H9 (cell line): ENCODE data around the gene PRPF6. TPM values are rescaled to one million over a fixed set of nuclear protein-coding genes. Genes with fewer than 3 reads are reported as not detected.

ENCODE experiments used
- DNase-seq: peaks from one replicate; pipeline ENCODE4 v3.0.0-alpha.2; 2017
- H2AFZ ChIP-seq: one replicate; pipeline ENCODE4 v1.6.1; 2013; ENCODE audit warnings: mild to moderate bottlenecking, low read length, control low read depth, moderate library complexity
- H2AK5ac ChIP-seq: 2 replicates; pipeline ENCODE4 v1.6.1; 2013; ENCODE audit warnings: low read length, control low read depth, mixed read lengths; ENCODE audit not compliant: insufficient read length
- H2BK120ac ChIP-seq: one replicate; pipeline ENCODE4 v1.6.1; 2013; ENCODE audit warnings: low read depth, mild to moderate bottlenecking, low read length, control low read depth, inconsistent platforms; ENCODE audit not compliant: poor library complexity, severe bottlenecking
- H2BK12ac ChIP-seq: 2 replicates; pipeline ENCODE4 v1.6.1; 2013; ENCODE audit warnings: low read length, control low read depth, mixed read lengths, low read depth; ENCODE audit not compliant: insufficient read length
- H2BK15ac ChIP-seq: 2 replicates; pipeline ENCODE4 v1.6.1; 2013; ENCODE audit warnings: low read depth, low read length, control low read depth
- H2BK20ac ChIP-seq: one replicate; pipeline ENCODE4 v1.6.1; 2013; ENCODE audit warnings: low read depth, mild to moderate bottlenecking, low read length, control low read depth, inconsistent platforms; ENCODE audit not compliant: poor library complexity, severe bottlenecking
- H2BK5ac ChIP-seq: 2 replicates; pipeline ENCODE4 v1.6.1; 2013; ENCODE audit warnings: low read length, control low read depth, mixed read lengths; ENCODE audit not compliant: insufficient read length
- H3K14ac ChIP-seq: 2 replicates; pipeline ENCODE4 v1.6.1; 2013; ENCODE audit warnings: low read length, control low read depth; ENCODE audit not compliant: insufficient read depth
- H3K18ac ChIP-seq: 2 replicates; pipeline ENCODE4 v1.6.1; 2013; ENCODE audit warnings: low read depth, mild to moderate bottlenecking, mixed read lengths, low read length, control low read depth; ENCODE audit not compliant: insufficient read length
- H3K23ac ChIP-seq: 2 replicates; pipeline ENCODE4 v1.6.1; 2013; ENCODE audit warnings: low read length, control low read depth, mixed read lengths, low read depth; ENCODE audit not compliant: insufficient read length
- H3K23me2 ChIP-seq: 2 replicates; pipeline ENCODE4 v1.6.1; 2013; ENCODE audit warnings: low read depth, mild to moderate bottlenecking, mixed read lengths, low read length, control low read depth; ENCODE audit not compliant: insufficient read length, poor library complexity, severe bottlenecking
- H3K27ac ChIP-seq: 2 replicates; pipeline ENCODE4 v1.5.1; 2013; ENCODE audit warnings: low read length, control low read depth, mixed read lengths, low read depth; ENCODE audit not compliant: insufficient read length
- H3K27me3 ChIP-seq: 2 replicates; pipeline ENCODE4 v1.6.1; 2013; ENCODE audit warnings: low read length, control low read depth, inconsistent platforms; ENCODE audit not compliant: insufficient read depth
- H3K4ac ChIP-seq: 2 replicates; pipeline ENCODE4 v1.6.1; 2013; ENCODE audit warnings: low read depth, mild to moderate bottlenecking, control low read depth, inconsistent platforms, low read length, moderate library complexity
- H3K4me1 ChIP-seq: 2 replicates; pipeline ENCODE4 v1.6.1; 2013; ENCODE audit warnings: low read length, control low read depth, inconsistent platforms; ENCODE audit not compliant: insufficient read depth
- H3K4me2 ChIP-seq: 2 replicates; pipeline ENCODE4 v1.6.1; 2013; ENCODE audit warnings: low read length, control low read depth, mixed read lengths; ENCODE audit not compliant: insufficient read length, insufficient read depth
- H3K56ac ChIP-seq: 2 replicates; pipeline ENCODE4 v1.6.1; 2013; ENCODE audit warnings: low read depth, mild to moderate bottlenecking, mixed read lengths, low read length, control low read depth; ENCODE audit not compliant: insufficient read length
- H3K79me1 ChIP-seq: 2 replicates; pipeline ENCODE4 v1.6.1; 2013; ENCODE audit warnings: low read depth, mild to moderate bottlenecking, moderate library complexity, low read length, control low read depth, inconsistent platforms; ENCODE audit not compliant: insufficient read depth, poor library complexity, severe bottlenecking
- H3K79me2 ChIP-seq: 2 replicates; pipeline ENCODE4 v1.6.1; 2013; ENCODE audit warnings: low read length, control low read depth, inconsistent platforms; ENCODE audit not compliant: insufficient read depth
- H3K9ac ChIP-seq: 2 replicates; pipeline ENCODE4 v1.6.1; 2013; ENCODE audit warnings: low read length, control low read depth, mixed read lengths; ENCODE audit not compliant: insufficient read length; ENCODE audit errors: extremely low read depth
- H3K9me3 ChIP-seq: one replicate; pipeline ENCODE4 v1.6.1; 2013; ENCODE audit warnings: low read depth, low read length, inconsistent platforms; ENCODE audit not compliant: control insufficient read depth
- H3T11ph ChIP-seq: one replicate; pipeline ENCODE4 v1.6.1; 2013; ENCODE audit warnings: mild to moderate bottlenecking, low read length, control low read depth, inconsistent platforms
- H4K20me1 ChIP-seq: one replicate; pipeline ENCODE4 v1.6.1; 2013; ENCODE audit not compliant: control insufficient read depth, insufficient read length, insufficient read depth
- H4K5ac ChIP-seq: 2 replicates; pipeline ENCODE4 v1.6.1; 2013; ENCODE audit warnings: low read depth, mild to moderate bottlenecking, mixed read lengths, low read length, control low read depth; ENCODE audit not compliant: insufficient read length
- H4K8ac ChIP-seq: replicated peaks from 2 replicates; pipeline ENCODE4 v1.6.1; 2013; ENCODE audit warnings: low read length, control low read depth, mixed read lengths, low read depth; ENCODE audit not compliant: insufficient read length
- H4K91ac ChIP-seq: 2 replicates; pipeline ENCODE4 v1.6.1; 2013; ENCODE audit warnings: low read depth, mild to moderate bottlenecking, moderate library complexity, mixed read lengths, low read length, control low read depth; ENCODE audit not compliant: insufficient read length
- H3K27ac Mint-ChIP-seq, 3 experiments: 2 replicates in 2 of 3; 3 replicates in 1 of 3; pipeline ENCODE4 v1.8.0; 2020 to 2021; ENCODE audit warnings: mixed read lengths in 3 of 3, mild to moderate bottlenecking in 1 of 3, moderate library complexity in 1 of 3
- H3K27me3 Mint-ChIP-seq: 2 replicates; pipeline ENCODE4 v1.8.0; 2021; ENCODE audit warnings: low read depth, mild to moderate bottlenecking, moderate library complexity, mixed read lengths
- H3K36me3 Mint-ChIP-seq, 3 experiments: 2 replicates in 2 of 3; 3 replicates in 1 of 3; pipeline ENCODE4 v1.8.0; 2020 to 2021; ENCODE audit warnings: low read depth in 3 of 3, mixed read lengths in 3 of 3; ENCODE audit not compliant: insufficient read depth in 1 of 3
- H3K4me1 Mint-ChIP-seq, 2 experiments: 2 replicates each; pipeline ENCODE4 v1.8.0; 2020; ENCODE audit warnings: mixed read lengths in 2 of 2
- H3K4me3 Mint-ChIP-seq, 2 experiments: 2 replicates in 1 of 2; 3 replicates in 1 of 2; pipeline ENCODE4 v1.8.0; 2020 to 2021; ENCODE audit warnings: mild to moderate bottlenecking in 2 of 2, mixed read lengths in 2 of 2, moderate library complexity in 1 of 2
- H3K9me3 Mint-ChIP-seq, 2 experiments: 2 replicates in 1 of 2; 3 replicates in 1 of 2; pipeline ENCODE4 v1.8.0; 2020; ENCODE audit warnings: mild to moderate bottlenecking in 2 of 2, mixed read lengths in 2 of 2, moderate library complexity in 1 of 2
- CTCF ChIP-seq: fragments of 200-600 bp; sonication (generic); conservative IDR thresholded peaks from 3 replicates; pipeline ENCODE4 v1.8.0; 2021; ENCODE audit warnings: antibody characterized with exemption, mild to moderate bottlenecking
- WGBS: extraction: QIAGEN DNeasy Blood & Tissue Kit; methylation state at CpG from one replicate; pipeline ENCODE4 v1.1.7; 2013; ENCODE audit warnings: missing lambda C conversion rate, low lambda C conversion rate, mixed read lengths; ENCODE audit not compliant: insufficient read length; ENCODE audit errors: extremely low coverage; 5-methylcytosine and 5-hydroxymethylcytosine counted together
- total RNA-seq: library from RNA; stranded (reverse); gene quantifications from 2 replicates; pipeline ENCODE4 v1.2.1, GENCODE V29; 2021

PRPF6 gene
- total RNA-seq, 1 experiment from 2014 or later = 87.9 TPM

GRCh38 chr20:63968136-63968927 is 12.6 kb upstream of the PRPF6 start:
- H3K23me2 ChIP-seq = peaks cover 11% of the 10 kb centered on the region
- Mint-ChIP-seq H3K4me1 (peaks cover 14 to 17% of the 10 kb centered on the region in 2 experiments), H3K36me3 (peaks cover 9 to 41% (median 32%) of the 10 kb centered on the region in 3 experiments), H3K9me3 (peaks cover 2 to 10% of the 10 kb centered on the region in 2 experiments; a peak in 3 of 5 replicates), H3K4me3 (peak overlapping the region; percentile 82 to 85), H3K27me3 (peaks cover 14% of the 10 kb centered on the region), H3K27ac (no peak overlapping the region; a peak in 1 of 7 replicates)
- H3T11ph ChIP-seq = no peak overlapping the region
- no peak overlapping the region for H2AFZ ChIP-seq
- no peak overlapping the region for H3K9ac ChIP-seq
- no peak overlapping the region for H4K5ac ChIP-seq
- WGBS = no CpG with 5 or more reads among the region's 14 CpGs
- H3K27me3 ChIP-seq = no peaks in the 10 kb centered on the region; the same call in 1 of the 2 replicates
- H3K14ac ChIP-seq = no peak overlapping the region; the same call in 1 of the 2 replicates
- H3K9me3 ChIP-seq = peaks cover 40% of the 10 kb centered on the region
- TF ChIP-seq CTCF = no peak
- no peak overlapping the region for H2BK120ac ChIP-seq
- no peaks in the 10 kb centered on the region; the same call in 1 of the 2 replicates for H3K4me1 ChIP-seq
- peak; percentile 23 for DNase-seq
- H2BK5ac ChIP-seq = no peak overlapping the region
- no peak overlapping the region for H4K91ac ChIP-seq
- no peak overlapping the region for H3K23ac ChIP-seq
- no peaks in the 10 kb centered on the region for H3K79me2 ChIP-seq
- H3K4ac ChIP-seq = no peak overlapping the region
- no peaks in the 10 kb centered on the region for H3K79me1 ChIP-seq
- no peak overlapping the region for H3K56ac ChIP-seq
- H4K20me1 ChIP-seq = no peaks in the 10 kb centered on the region
- H3K27ac ChIP-seq = no peak overlapping the region
- no peak overlapping the region for H2AK5ac ChIP-seq
- no peak overlapping the region for H2BK12ac ChIP-seq
- no peak overlapping the region for H2BK15ac ChIP-seq
- peak overlapping the region; percentile 49 for H3K4me2 ChIP-seq
- no peak overlapping the region for H3K18ac ChIP-seq
- H2BK20ac ChIP-seq = no peak overlapping the region
- H4K8ac ChIP-seq = no peak overlapping the region
